GM19395 (cell line): Measurements from ENCODE around the gene GDPD4.

Source experiments
- ATAC-seq: cut with Tn5 transposase; IDR thresholded peaks from one replicate; pipeline ENCODE4 v1.9.1; 2021; ENCODE audit warnings: mild to moderate bottlenecking, moderate library complexity; ENCODE audit not compliant: unreplicated experiment

Gene GDPD4

DNA sequence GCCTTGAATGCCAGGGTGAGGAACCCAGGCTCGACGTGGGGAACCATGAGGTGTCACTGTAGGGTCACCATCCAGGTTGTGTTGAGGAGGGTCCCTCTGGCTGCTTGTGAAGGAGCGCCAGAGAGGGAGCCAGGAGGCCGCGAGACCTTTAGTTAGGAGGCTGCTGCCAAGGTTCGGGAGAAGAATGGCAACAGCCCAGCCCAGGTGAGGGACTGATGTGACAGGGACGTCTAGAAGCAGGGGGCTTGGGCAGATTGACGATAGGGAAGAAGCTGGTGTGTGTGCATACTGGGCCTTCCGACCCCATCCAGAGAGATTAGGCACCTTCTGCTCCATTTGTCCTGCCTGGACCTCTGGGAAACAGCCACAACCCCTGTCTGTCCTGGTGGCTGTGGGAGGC is 124.5 kb downstream of the GDPD4 start:
- ATAC-seq = no peak

GRCh38 chr11:77175869-77176539 is 125.5 kb downstream of the GDPD4 start:
- ATAC-seq = no peak

- ATAC-seq = no peak
Measured at GRCh38 chr11:77175021-77175842, 126.3 kb downstream of the GDPD4 start.

- no peak for ATAC-seq
Measured at GRCh38 chr11:77174559-77174958, 126.9 kb downstream of the GDPD4 start.

DNA sequence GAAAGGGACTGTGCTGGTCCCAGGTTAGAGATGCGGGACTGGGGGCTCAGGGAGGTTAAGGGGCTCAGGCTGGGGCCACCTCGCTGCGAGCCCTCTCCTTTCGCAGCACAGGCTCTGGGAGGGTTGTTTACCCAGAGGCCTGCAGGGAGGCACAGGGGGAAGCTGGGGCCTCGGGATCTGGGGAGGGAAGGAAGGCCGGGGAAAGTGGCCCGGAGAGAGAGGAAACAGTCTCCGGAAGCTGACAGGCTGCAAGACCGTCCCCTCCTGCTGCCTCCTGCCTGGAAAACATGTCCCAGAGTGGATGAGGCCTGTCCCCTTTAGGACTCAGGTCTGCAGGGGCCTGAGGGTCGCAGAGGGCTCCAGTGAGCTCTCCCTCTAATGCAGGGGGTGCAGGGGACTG is 128.0 kb downstream of the GDPD4 start:
- ATAC-seq = no peak

DNA sequence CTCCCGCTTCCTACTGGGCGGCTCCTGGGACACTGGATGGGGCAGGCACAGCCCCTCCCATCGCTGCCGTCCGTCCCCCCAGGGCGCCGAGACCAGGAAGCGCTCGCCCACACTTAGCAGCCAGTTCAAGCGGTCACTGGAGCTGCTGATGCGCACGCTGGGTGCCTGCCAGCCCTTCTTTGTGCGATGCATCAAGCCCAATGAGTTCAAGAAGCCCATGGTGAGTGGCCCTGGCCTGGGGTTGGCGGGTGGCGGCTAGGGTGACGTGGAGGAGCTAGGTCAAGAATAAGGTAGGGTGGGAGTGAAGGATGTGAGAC is 128.9 kb downstream of the GDPD4 start:
- ATAC-seq = no peak

- no peak for ATAC-seq
Measured at GRCh38 chr11:77171885-77172665, 129.4 kb downstream of the GDPD4 start.

DNA sequence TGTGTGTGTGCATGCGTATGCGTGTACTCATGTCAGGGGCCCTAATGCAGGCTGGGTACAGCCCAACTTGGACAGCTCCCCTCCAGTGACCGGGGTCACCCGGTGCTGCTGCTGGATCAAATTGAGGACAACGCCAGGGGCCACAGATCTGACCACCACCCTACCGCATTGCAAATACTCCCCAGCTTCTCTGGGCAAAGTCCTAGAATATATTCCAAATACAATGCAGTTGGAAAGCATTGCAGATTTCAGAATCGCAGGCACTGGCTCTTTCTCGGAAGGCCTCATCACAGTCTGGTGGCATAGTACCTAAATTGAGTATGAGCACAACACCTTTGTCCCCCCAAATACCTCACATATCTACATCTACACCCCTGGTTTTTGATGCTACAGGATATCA is 130.2 kb downstream of the GDPD4 start:
- ATAC-seq = no peak

GRCh38 chr11:77170107-77170506 is 131.4 kb downstream of the GDPD4 start:
- no peak for ATAC-seq

- ATAC-seq = no peak
Measured at GRCh38 chr11:77167791-77168190, 133.7 kb downstream of the GDPD4 start.

- ATAC-seq = no peak
Measured at GRCh38 chr11:77167111-77167626, 134.3 kb downstream of the GDPD4 start.
